Glutamatergic neuron (in vitro differentiated cells): ENCODE results near the gene PPP1R13B. TPM values are rescaled to one million over a fixed set of nuclear protein-coding genes. Genes with fewer than 3 reads are reported as not detected.
A peak's percentile ranks its signal among the peaks of the same experiment; 100 is the strongest.

Experiments used
- DNase-seq: peaks from one replicate; pipeline ENCODE4 v3.0.0; 2022
- H3K27ac Mint-ChIP-seq: one replicate; pipeline ENCODE4 v1.8.0; 2020; ENCODE audit warnings: mild to moderate bottlenecking, mixed read lengths, inconsistent platforms; ENCODE audit not compliant: unreplicated experiment
- H3K27me3 Mint-ChIP-seq: one replicate; pipeline ENCODE4 v1.8.0; 2020; ENCODE audit warnings: mild to moderate bottlenecking, moderate library complexity, mixed read lengths, inconsistent platforms; ENCODE audit not compliant: unreplicated experiment
- H3K36me3 Mint-ChIP-seq: one replicate; pipeline ENCODE4 v1.8.0; 2020; ENCODE audit warnings: mild to moderate bottlenecking, mixed read lengths, inconsistent platforms; ENCODE audit not compliant: unreplicated experiment
- H3K4me1 Mint-ChIP-seq: one replicate; pipeline ENCODE4 v1.8.0; 2020; ENCODE audit warnings: mild to moderate bottlenecking, low read depth, mixed read lengths, inconsistent platforms; ENCODE audit not compliant: unreplicated experiment
- H3K4me3 Mint-ChIP-seq: one replicate; pipeline ENCODE4 v1.8.0; 2020; ENCODE audit warnings: mild to moderate bottlenecking, mixed read lengths, inconsistent platforms; ENCODE audit not compliant: unreplicated experiment
- H3K9me3 Mint-ChIP-seq: one replicate; pipeline ENCODE4 v1.8.0; 2020; ENCODE audit warnings: mild to moderate bottlenecking, moderate library complexity, mixed read lengths, inconsistent platforms; ENCODE audit not compliant: unreplicated experiment
- CTCF ChIP-seq: fragments of 200-600 bp; sonication (generic); IDR thresholded peaks from one replicate; pipeline ENCODE4 v1.5.0; 2021; ENCODE audit not compliant: partially characterized antibody, unreplicated experiment
- total RNA-seq: library from RNA; stranded (reverse); fragmentation: NEBNext Ultra II Directional; extraction: Animal tissue kit (Norgen Biotek cat#: 25700); gene quantifications from one replicate; pipeline ENCODE4 v1.2.1, GENCODE V29; 2021; ENCODE audit not compliant: unreplicated experiment

The PPP1R13B gene
- total RNA-seq, 1 donor from 2014 or later: 24.6 TPM

- H3K27me3 Mint-ChIP-seq: no peaks in the 10 kb centered on the region
- H3K4me3 Mint-ChIP-seq: no peak overlapping the region
- peaks cover 7% of the 10 kb centered on the region for H3K9me3 Mint-ChIP-seq
- no peak for TF ChIP-seq CTCF
- no peak for DNase-seq
- peaks cover 29% of the 10 kb centered on the region for H3K4me1 Mint-ChIP-seq
- no peaks in the 10 kb centered on the region for H3K36me3 Mint-ChIP-seq
- no peak overlapping the region for H3K27ac Mint-ChIP-seq
These were observed 9.9 kb upstream of the PPP1R13B start for GRCh38 chr14:103857256-103857655.

- peaks cover 7% of the 10 kb centered on the region for H3K9me3 Mint-ChIP-seq
- TF ChIP-seq CTCF: no peak
- peak overlapping the region; percentile 74 for H3K4me3 Mint-ChIP-seq
- H3K36me3 Mint-ChIP-seq: no peaks in the 10 kb centered on the region
- no peaks in the 10 kb centered on the region for H3K27me3 Mint-ChIP-seq
- no peak for DNase-seq
- H3K27ac Mint-ChIP-seq: peak overlapping the region; percentile 74
- peaks cover 29% of the 10 kb centered on the region for H3K4me1 Mint-ChIP-seq
These were observed 9.2 kb upstream of the PPP1R13B start for GRCh38 chr14:103856607-103857006.

- Mint-ChIP-seq H3K4me1 (peaks cover 29% of the 10 kb centered on the region), H3K27me3 (no peaks in the 10 kb centered on the region), H3K4me3 (no peak overlapping the region), H3K9me3 (peaks cover 7% of the 10 kb centered on the region), H3K36me3 (no peaks in the 10 kb centered on the region), H3K27ac (peak overlapping the region; percentile 74)
- DNase-seq: no peak
- TF ChIP-seq CTCF: no peak
These were observed 8.7 kb upstream of the PPP1R13B start for GRCh38 chr14:103856105-103856504.

GRCh38 chr14:103855734-103856095, 8.3 kb upstream of the PPP1R13B start:
- H3K4me1 Mint-ChIP-seq: peaks cover 29% of the 10 kb centered on the region
- peak overlapping the region; percentile 70 for H3K27ac Mint-ChIP-seq
- DNase-seq: no peak
- no peak for TF ChIP-seq CTCF
- peaks cover 7% of the 10 kb centered on the region for H3K9me3 Mint-ChIP-seq
- H3K36me3 Mint-ChIP-seq: no peaks in the 10 kb centered on the region
- H3K4me3 Mint-ChIP-seq: no peak overlapping the region
- no peaks in the 10 kb centered on the region for H3K27me3 Mint-ChIP-seq

- no peaks in the 10 kb centered on the region for H3K36me3 Mint-ChIP-seq
- H3K4me1 Mint-ChIP-seq: peaks cover 28% of the 10 kb centered on the region
- H3K27me3 Mint-ChIP-seq: no peaks in the 10 kb centered on the region
- TF ChIP-seq CTCF: no peak
- DNase-seq: peak; percentile 47
- H3K27ac Mint-ChIP-seq: peak overlapping the region; percentile 82
- no peak overlapping the region for H3K4me3 Mint-ChIP-seq
- peaks cover 7% of the 10 kb centered on the region for H3K9me3 Mint-ChIP-seq
These were observed 7.7 kb upstream of the PPP1R13B start for GRCh38 chr14:103854822-103855733.
